Hematopoietic multipotent progenitor cell (in vitro differentiated cells): ENCODE results near the gene GAREM2. TPM values are rescaled to one million over a fixed set of nuclear protein-coding genes. Genes with fewer than 3 reads are reported as not detected.

ENCODE experiments used
- DNase-seq, 3 donors: peaks; one replicate each; pipeline ENCODE4 v3.0.0-alpha.2; 2011 to 2015; ENCODE audit warnings: low read depth in 2 of 3, low spot score in 2 of 3
- total RNA-seq: library from RNA; depleted of rRNA; stranded (reverse); fragments of >200 nt; gene quantifications from one replicate; pipeline ENCODE4 v1.2.3, GENCODE V29; 2012

The GAREM2 gene
- total RNA-seq, 1 donor = 0.54 TPM

GRCh38 chr2:26224095-26224494 lies 51.2 kb downstream of the GAREM2 start:
- no peak for DNase-seq

DNA sequence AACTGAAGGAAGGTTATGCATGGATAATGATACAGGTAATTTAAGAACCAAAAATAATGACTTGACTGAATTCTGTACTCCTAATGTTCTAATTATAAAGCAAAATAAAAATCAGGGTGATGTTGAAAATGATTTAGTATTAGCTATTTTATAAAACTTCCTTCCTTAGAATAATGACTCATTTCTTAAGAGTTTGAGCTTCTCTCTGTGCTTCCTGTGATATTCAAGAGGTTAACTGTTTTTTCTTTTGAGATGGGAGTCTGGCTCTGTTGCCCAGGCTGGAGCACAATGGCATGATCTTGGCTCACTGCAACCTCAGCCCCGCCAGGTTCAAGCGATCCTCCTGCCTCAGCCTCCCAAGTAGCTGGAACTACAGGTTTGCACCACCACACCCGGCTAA lies 56.7 kb downstream of the GAREM2 start:
- no peak for DNase-seq

DNA sequence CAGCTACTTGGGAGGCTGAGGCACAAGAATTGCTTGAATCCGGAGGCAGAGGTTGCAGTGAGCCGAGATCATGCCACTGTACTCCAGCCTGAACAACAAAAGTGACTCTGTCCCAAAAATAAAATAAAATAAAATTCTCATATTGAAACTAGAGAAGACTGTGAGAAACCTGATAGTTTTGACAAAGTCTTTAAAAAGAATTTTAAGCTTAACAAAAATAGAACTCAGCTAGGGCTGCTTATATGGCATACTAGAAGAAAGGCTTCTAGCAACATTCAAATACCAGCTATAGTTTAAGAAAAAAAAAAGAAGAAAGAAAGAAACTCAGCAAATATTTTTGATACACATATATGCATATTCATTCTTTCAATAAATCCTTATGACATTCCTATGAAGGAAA lies 57.9 kb downstream of the GAREM2 start:
- no peak for DNase-seq

GRCh38 chr2:26235089-26235488 lies 62.2 kb downstream of the GAREM2 start:
- peak in 1 of 3 donors; percentile 37 for DNase-seq

DNA sequence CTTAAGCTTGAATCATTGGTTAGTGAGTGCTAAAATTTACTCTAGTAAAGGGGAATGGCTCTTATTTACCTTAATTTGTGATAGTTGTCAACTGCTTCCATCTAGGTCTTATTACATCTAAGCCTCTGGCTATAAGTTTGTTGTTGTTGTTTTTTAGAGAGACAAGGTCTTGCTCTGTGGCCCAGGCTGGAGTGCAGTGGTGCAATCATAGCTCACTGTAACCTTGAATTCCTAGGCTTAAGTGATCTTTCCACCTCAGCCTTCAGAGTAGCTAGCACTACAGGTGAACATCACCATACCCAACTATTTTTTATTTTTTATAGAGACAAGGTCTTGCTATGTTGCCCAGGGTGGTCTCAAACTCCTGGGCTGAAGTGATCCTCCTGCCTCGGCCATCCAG lies 65.0 kb downstream of the GAREM2 start:
- DNase-seq = no peak

GRCh38 chr2:26238311-26238958 lies 65.5 kb downstream of the GAREM2 start:
- no peak for DNase-seq

Other genes starting within 250 kb of the GAREM2 start
- 8.1 TPM for gene KIF3C, start 190.6 kb upstream of the GAREM2 start, total RNA-seq
- gene RAB10, start 139.0 kb upstream of the GAREM2 start, total RNA-seq = 29.1 TPM
- gene HADHA, start 71.5 kb downstream of the GAREM2 start, total RNA-seq = 111 TPM
- gene HADHB, start 71.9 kb downstream of the GAREM2 start, total RNA-seq = 82.9 TPM
- gene SELENOI, start 173.1 kb downstream of the GAREM2 start, total RNA-seq = 24.5 TPM
- gene ADGRF3, start 173.7 kb downstream of the GAREM2 start, total RNA-seq = 1.1 TPM
- not detected for gene DRC1, start 228.8 kb downstream of the GAREM2 start, total RNA-seq